ENCODE results near the gene ZFYVE1.

DNA sequence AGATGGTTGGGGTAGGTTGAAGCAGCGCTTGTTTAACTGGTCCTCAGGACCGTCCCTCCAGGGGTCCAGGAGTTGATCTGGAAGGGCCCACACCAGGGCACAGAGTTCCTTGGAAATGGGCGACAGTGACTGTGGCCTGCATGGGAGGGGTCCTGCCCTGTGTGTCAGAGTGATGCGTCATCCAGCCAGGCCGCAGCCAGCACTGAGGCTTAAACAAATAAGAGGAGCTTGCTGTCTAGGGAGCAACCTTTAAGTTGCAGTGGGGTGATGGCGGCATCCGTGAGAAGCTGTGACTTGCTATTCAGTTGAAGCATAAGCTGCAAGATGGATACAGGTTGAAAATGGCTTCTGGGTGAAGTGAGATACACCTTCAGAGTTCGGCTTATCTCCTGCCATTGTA, 80.4 kb downstream of the ZFYVE1 start:
- TF ChIP-seq CTCF (IDR thresholded peaks at IDR 0.05) (no peak), POLR2A (IDR thresholded peaks at IDR 0.05) (no peak)

Measured in heart left ventricle (tissue), 13 donors.